SK-N-SH treated with all-trans-retinoic acid at 6 μM for 48 hours (cell line): ENCODE data around the gene SEC24C.

Experiments
- ATAC-seq: fragments of 200-7000 bp; cut with Tn5 transposase; 3 replicates; pipeline ENCODE4 v1.9.1; 2020; ENCODE audit warnings: mild to moderate bottlenecking, moderate library complexity
- ARNTL ChIP-seq: fragments of 450-650 bp; formaldehyde crosslinking; IDR thresholded peaks from 2 replicates; pipeline ENCODE4 v1.5.0; 2020; ENCODE audit warnings: low read depth, mild to moderate bottlenecking, moderate library complexity, borderline replicate concordance
- BACH2 ChIP-seq: fragments of 250-450 bp; sonication (Bioruptor Pico); IDR thresholded peaks from 2 replicates; pipeline ENCODE4 v1.9.0; 2021; ENCODE audit warnings: mild to moderate bottlenecking, borderline replicate concordance
- CSDC2 ChIP-seq: fragments of 250-450 bp; sonication (Bioruptor Pico); IDR thresholded peaks from 2 replicates; pipeline ENCODE4 v1.5.0; 2020; ENCODE audit warnings: mild to moderate bottlenecking, moderate library complexity
- ESRRG ChIP-seq: fragments of 250-450 bp; sonication (Bioruptor Pico); IDR thresholded peaks from 2 replicates; pipeline ENCODE4 v1.6.1; 2021; ENCODE audit warnings: mild to moderate bottlenecking
- GLIS3 ChIP-seq: fragments of 250-450 bp; sonication (Bioruptor Pico); IDR thresholded peaks from 2 replicates; pipeline ENCODE4 v1.5.0; 2020; ENCODE audit warnings: mild to moderate bottlenecking, moderate library complexity
- ISL1 ChIP-seq: fragments of 250-450 bp; sonication (Bioruptor Pico); IDR thresholded peaks from 2 replicates; pipeline ENCODE4 v2.1.2; 2022; ENCODE audit warnings: mild to moderate bottlenecking, moderate library complexity
- OSR1 ChIP-seq: fragments of 250-450 bp; sonication (Bioruptor Pico); IDR thresholded peaks from 2 replicates; pipeline ENCODE4 v1.8.0; 2022; ENCODE audit warnings: moderate library complexity, mild to moderate bottlenecking, inconsistent platforms
- RARB ChIP-seq: fragments of 250-450 bp; sonication (Bioruptor Pico); IDR thresholded peaks from 2 replicates; pipeline ENCODE4 v1.8.0; 2021; ENCODE audit warnings: mild to moderate bottlenecking, moderate library complexity
- SNAI2 ChIP-seq: fragments of 250-450 bp; sonication (Bioruptor Pico); IDR thresholded peaks from 2 replicates; pipeline ENCODE4 v1.5.0; 2020; ENCODE audit warnings: mild to moderate bottlenecking, moderate library complexity
- TCF4 ChIP-seq: fragments of 250-450 bp; sonication (Bioruptor Pico); IDR thresholded peaks from 2 replicates; pipeline ENCODE4 v1.8.0; 2021; ENCODE audit warnings: mild to moderate bottlenecking, moderate library complexity, borderline replicate concordance
- TOX ChIP-seq: fragments of 250-450 bp; sonication (Bioruptor Pico); IDR thresholded peaks from 2 replicates; pipeline ENCODE4 v1.8.0; 2021; ENCODE audit warnings: mild to moderate bottlenecking, moderate library complexity, borderline replicate concordance
- ZC3H10 ChIP-seq: fragments of 250-450 bp; sonication (Bioruptor Pico); IDR thresholded peaks from 2 replicates; pipeline ENCODE4 v1.5.1; 2021; ENCODE audit warnings: mild to moderate bottlenecking, moderate library complexity
- ZFP3 ChIP-seq: fragments of 250-450 bp; sonication (Bioruptor Pico); IDR thresholded peaks from 2 replicates; pipeline ENCODE4 v1.5.0; 2020; ENCODE audit warnings: mild to moderate bottlenecking, moderate library complexity
- ZFP30 ChIP-seq: fragments of 450-650 bp; formaldehyde crosslinking; IDR thresholded peaks from 2 replicates; pipeline ENCODE4 v1.5.0; 2022; ENCODE audit warnings: mild to moderate bottlenecking, moderate library complexity
- ZNF565 ChIP-seq: fragments of 450-650 bp; formaldehyde crosslinking; conservative IDR thresholded peaks from 2 replicates; pipeline ENCODE4 v1.5.0; 2020; ENCODE audit warnings: low read depth, mild to moderate bottlenecking, moderate library complexity
- ZNF70 ChIP-seq: fragments of 450-650 bp; formaldehyde crosslinking; IDR thresholded peaks from 2 replicates; pipeline ENCODE4 v1.5.0; 2020; ENCODE audit warnings: mild to moderate bottlenecking, moderate library complexity
- ZNF8 ChIP-seq: fragments of 450-650 bp; formaldehyde crosslinking; IDR thresholded peaks from 2 replicates; pipeline ENCODE4 v1.5.0; 2020; ENCODE audit warnings: mild to moderate bottlenecking, moderate library complexity
- TF ChIP-seq, protein P1 (sequence below): fragments of 250-450 bp; sonication (Bioruptor Pico); IDR thresholded peaks from 2 replicates; pipeline ENCODE4 v1.5.1; 2021; ENCODE audit warnings: mild to moderate bottlenecking, moderate library complexity
- TF ChIP-seq, protein P2 (sequence below): fragments of 250-450 bp; sonication (Bioruptor Pico); IDR thresholded peaks from 2 replicates; pipeline ENCODE4 v1.8.0; 2020; ENCODE audit warnings: mild to moderate bottlenecking, moderate library complexity, borderline replicate concordance
- TF ChIP-seq, protein P3 (sequence below): fragments of 250-450 bp; sonication (Bioruptor Pico); IDR thresholded peaks from 2 replicates; pipeline ENCODE4 v1.5.1; 2020; ENCODE audit warnings: low read depth, mild to moderate bottlenecking, moderate library complexity

The SEC24C gene

DNA sequence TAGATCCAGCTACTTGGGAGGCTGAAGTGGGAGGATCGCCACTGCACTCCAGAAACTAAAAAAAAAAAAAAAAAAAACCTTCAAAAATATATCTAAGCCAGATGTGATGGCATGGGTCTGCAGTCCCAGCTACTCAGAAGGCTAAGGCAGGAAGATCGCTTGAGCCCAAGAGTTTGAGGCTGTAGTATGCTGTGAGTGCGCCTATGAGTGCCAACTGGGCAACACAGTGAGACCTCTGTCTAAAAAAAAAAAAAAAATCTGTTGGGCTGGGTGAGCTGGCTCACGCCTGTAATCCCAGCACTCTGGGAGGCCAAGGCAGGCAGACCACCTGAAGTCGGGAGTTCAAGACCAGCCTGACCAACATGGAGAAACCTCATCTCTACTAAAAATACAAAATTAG lies 34.8 kb downstream of the SEC24C start:
- no peak for TF ChIP-seq ARNTL (CRISPR knock-in tag)
- TF ChIP-seq, all 23 proteins: peak for 0
- no peak for ATAC-seq

DNA sequence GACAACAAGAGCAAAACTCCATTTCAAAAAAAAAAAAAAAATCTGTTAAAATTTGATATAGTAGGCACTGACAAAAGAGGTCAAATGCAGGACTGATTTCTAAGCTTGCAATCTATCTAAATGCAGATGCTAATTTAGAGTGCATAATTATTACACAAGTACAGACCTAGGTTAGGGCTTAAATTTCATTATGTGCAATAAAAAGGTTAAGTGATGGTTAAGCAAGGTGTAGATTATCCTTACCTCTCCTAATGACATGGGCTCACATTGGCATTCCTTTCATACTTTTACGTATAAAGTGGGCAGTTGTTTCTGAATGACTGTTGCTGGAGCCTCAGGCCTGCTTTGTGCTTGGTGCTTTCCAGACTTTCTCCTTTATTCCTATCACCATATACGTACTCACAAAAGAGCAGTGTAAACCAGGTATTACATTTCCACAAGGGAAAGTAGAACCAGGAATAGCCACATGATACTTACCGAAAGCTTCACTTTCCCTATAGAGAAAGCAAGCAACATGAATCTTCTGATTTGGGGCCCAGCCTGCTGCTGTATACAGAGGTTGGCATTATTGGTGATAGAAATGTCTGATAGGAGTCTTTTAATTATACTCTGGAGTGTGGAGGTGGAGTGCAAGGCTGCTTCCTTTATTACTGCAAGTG lies 35.5 kb downstream of the SEC24C start:
- no peak for TF ChIP-seq ZNF8
- TF ChIP-seq, protein P1, sequence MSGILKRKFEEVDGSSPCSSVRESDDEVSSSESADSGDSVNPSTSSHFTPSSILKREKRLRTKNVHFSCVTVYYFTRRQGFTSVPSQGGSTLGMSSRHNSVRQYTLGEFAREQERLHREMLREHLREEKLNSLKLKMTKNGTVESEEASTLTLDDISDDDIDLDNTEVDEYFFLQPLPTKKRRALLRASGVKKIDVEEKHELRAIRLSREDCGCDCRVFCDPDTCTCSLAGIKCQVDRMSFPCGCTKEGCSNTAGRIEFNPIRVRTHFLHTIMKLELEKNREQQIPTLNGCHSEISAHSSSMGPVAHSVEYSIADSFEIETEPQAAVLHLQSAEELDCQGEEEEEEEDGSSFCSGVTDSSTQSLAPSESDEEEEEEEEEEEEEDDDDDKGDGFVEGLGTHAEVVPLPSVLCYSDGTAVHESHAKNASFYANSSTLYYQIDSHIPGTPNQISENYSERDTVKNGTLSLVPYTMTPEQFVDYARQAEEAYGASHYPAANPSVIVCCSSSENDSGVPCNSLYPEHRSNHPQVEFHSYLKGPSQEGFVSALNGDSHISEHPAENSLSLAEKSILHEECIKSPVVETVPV, result no peak
- no peak for ATAC-seq

DNA sequence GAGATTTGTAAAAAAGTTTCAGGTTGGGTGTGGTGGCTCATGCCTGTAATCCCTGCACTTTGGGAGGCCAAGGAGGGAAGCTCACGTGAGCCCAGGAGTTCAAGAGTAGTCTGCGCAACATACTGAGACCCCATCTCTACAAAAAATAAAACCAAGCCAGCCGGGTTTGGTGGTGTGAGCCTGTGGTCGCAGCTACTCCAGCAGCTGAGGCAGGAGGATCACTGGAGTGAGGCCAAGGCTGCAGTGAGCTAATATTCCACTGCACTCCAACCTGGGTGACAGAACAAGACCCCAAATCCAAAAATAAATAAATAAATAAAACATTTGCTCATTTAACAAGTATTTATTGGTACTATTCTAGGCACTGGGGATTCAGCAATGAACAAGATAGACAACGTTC lies 36.1 kb downstream of the SEC24C start:
- TF ChIP-seq, protein P1, result no peak
- TF ChIP-seq, protein P2, sequence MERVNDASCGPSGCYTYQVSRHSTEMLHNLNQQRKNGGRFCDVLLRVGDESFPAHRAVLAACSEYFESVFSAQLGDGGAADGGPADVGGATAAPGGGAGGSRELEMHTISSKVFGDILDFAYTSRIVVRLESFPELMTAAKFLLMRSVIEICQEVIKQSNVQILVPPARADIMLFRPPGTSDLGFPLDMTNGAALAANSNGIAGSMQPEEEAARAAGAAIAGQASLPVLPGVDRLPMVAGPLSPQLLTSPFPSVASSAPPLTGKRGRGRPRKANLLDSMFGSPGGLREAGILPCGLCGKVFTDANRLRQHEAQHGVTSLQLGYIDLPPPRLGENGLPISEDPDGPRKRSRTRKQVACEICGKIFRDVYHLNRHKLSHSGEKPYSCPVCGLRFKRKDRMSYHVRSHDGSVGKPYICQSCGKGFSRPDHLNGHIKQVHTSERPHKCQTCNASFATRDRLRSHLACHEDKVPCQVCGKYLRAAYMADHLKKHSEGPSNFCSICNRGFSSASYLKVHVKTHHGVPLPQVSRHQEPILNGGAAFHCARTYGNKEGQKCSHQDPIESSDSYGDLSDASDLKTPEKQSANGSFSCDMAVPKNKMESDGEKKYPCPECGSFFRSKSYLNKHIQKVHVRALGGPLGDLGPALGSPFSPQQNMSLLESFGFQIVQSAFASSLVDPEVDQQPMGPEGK (CRISPR knock-in tag), result no peak
- TF ChIP-seq ZFP30 (CRISPR knock-in tag) (no peak), CSDC2 (CRISPR knock-in tag) (no peak)
- TF ChIP-seq, all 23 proteins: peak for 0
- ATAC-seq, result no peak

DNA sequence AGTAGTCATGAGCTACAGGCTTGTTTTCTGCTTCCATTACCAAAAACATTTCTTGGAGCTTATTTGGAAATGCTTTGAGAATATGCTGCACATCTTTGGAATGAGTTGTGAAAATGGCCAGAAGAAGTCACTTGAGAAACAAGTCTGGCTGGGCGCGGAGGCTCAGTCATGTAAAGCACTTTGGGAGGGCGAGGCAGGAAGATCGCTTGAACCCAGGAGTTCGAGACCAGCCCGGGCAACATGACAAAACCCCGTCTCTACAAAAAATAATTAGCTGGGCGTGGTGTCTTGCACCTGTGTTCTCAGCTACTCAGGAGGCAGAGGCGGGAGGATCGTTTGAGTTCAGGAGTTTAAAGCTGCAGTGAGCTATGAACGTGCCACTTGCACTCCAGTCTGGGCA lies 36.8 kb downstream of the SEC24C start:
- TF ChIP-seq, protein P3, sequence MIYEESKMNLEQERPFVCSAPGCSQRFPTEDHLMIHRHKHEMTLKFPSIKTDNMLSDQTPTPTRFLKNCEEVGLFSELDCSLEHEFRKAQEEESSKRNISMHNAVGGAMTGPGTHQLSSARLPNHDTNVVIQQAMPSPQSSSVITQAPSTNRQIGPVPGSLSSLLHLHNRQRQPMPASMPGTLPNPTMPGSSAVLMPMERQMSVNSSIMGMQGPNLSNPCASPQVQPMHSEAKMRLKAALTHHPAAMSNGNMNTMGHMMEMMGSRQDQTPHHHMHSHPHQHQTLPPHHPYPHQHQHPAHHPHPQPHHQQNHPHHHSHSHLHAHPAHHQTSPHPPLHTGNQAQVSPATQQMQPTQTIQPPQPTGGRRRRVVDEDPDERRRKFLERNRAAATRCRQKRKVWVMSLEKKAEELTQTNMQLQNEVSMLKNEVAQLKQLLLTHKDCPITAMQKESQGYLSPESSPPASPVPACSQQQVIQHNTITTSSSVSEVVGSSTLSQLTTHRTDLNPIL, result no peak
- TF ChIP-seq ARNTL (CRISPR knock-in tag) (no peak), CSDC2 (CRISPR knock-in tag) (no peak), ZC3H10 (CRISPR knock-in tag) (no peak), ZNF565 (no peak)
- no peak for ATAC-seq

DNA sequence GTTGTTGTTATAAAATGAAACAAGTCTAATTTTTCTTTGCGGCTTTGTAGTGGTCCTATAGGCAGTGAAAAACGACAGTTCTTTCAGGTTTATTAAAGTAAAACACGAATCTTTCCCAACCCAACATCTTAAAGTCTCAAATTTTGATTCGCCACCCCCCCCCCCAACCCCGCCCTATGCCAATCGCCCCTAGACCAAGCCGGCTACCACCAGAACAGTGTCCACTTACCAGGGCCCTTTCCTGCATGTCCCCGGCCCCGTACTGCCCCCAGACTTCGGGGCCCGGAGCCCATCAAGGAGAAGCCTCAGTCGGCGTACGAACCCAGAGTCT lies 37.3 kb downstream of the SEC24C start:
- ATAC-seq, result peak; percentile 43
- TF ChIP-seq, protein P2 (CRISPR knock-in tag), result 0 out of 2 replicates have a peak, but pooled peaks have one; percentile 11
- no peak for TF ChIP-seq ZNF70 (CRISPR knock-in tag)
- TF ChIP-seq, all 23 proteins: peak for 1

DNA sequence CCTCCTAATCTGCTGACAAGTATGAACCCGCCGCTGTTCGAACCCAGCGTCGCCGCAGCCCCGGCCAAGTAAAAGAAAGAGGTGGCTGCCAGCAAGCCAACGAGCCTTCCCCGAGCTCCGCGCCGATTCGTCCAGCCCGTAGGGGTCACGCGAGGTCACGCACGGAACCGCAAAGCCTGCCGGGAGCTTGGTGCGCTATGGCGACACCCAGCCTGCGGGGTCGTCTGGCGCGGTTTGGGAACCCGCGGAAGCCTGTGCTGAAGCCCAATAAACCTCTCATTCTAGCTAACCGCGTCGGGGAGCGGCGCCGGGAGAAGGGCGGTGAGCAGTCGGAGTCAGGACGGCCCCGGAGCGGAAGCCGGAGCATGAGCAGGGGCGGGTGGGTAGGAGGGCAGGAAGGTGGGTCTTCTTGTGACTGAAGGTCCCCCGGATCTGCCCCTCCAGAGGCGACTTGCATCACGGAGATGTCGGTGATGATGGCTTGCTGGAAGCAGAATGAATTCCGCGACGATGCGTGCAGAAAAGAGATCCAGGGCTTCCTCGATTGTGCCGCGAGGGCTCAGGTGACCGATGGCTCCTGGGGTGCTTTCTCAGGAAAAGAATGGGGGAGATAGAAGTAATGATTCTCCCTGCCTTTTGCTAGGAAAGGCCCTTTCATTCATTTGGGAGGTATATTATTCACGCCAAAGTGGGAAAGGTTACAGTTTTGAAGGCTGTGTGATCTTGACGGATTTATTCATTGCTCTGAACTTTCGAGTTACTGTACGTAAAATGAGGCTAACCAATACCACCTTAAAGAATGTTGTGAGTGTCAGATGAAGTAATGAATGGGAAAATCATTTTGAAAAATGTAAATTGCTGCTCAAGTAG lies 37.9 kb downstream of the SEC24C start, which contains the start of gene CHCHD1:
TSS of gene CHCHD1 (plus strand) at position 170 of the 870 bp plus-strand sequence. CDS start at position 198, 28 bp downstream.
- peak; percentile 78 for ATAC-seq
- TF ChIP-seq GLIS3 (no peak), TCF4 (no peak), BACH2 (CRISPR knock-in tag) (no peak), ZFP3 (CRISPR knock-in tag) (no peak), ESRRG (CRISPR knock-in tag) (no peak), CSDC2 (CRISPR knock-in tag) (no peak), RARB (CRISPR knock-in tag) (no peak), ZNF8 (no peak), ARNTL (CRISPR knock-in tag) (no peak), ZFP30 (CRISPR knock-in tag) (no peak), TOX (no peak), ISL1 (no peak), SNAI2 (CRISPR knock-in tag) (no peak), ZNF70 (CRISPR knock-in tag) (no peak), OSR1 (no peak)
- TF ChIP-seq, protein P2 (CRISPR knock-in tag), result no peak
